HepG2 (cell line): Measurements from ENCODE around the gene DPP8. TPM values are rescaled to one million over a fixed set of nuclear protein-coding genes. Genes with fewer than 3 reads are reported as not detected.

Experiments
- CCDC6 ChIP-seq: sonication (generic); formaldehyde crosslinking; IDR thresholded peaks from 2 replicates; pipeline ENCODE4 v1.8.1; 2022; ENCODE audit warnings: mild to moderate bottlenecking, missing genetic modification reagents, moderate library complexity
- ELF1 ChIP-seq: sonication (generic); formaldehyde crosslinking; IDR thresholded peaks from 2 replicates; pipeline ENCODE4 v1.4.0; 2020; ENCODE audit warnings: missing genetic modification reagents
- KLF11 ChIP-seq: IDR thresholded peaks from 2 replicates; pipeline ENCODE4 v1.6.1; 2016; ENCODE audit warnings: missing compliant biosample characterization
- NBN ChIP-seq: fragments of 450-650 bp; conservative IDR thresholded peaks from 2 replicates; pipeline ENCODE4 v1.6.1; 2017
- ZNF850 ChIP-seq: sonication (generic); formaldehyde crosslinking; conservative IDR thresholded peaks from 2 replicates; pipeline ENCODE4 v1.9.0; 2021; ENCODE audit warnings: mild to moderate bottlenecking, missing genetic modification reagents
- polyA plus RNA-seq, 8 experiments: library from polyadenylated mRNA; depleted of rRNA in 3 of 8; stranded (reverse) in 7 of 8; unstranded in 1 of 8; fragments of >200 nt; fragmentation: Illumina TruSeq in 4 of 8; extraction: Trizol in 4 of 8; gene quantifications; 2 replicates each; pipeline versions ENCODE4 v1.2.1 to v1.2.3, GENCODE V29; 2011 to 2016; ENCODE audit warnings: low read depth in 4 of 8, missing spikeins in 1 of 8, mixed read lengths in 1 of 8; ENCODE audit not compliant: insufficient read depth in 1 of 8
- total RNA-seq, 5 experiments: library from RNA; depleted of rRNA; stranded (reverse); fragments of >200 nt; fragmentation: Illumina TruSeq; extraction: Trizol; gene quantifications; 2 replicates each; pipeline ENCODE4 v1.2.3, GENCODE V29; 2016; ENCODE audit warnings: low read depth in 1 of 5
- TF ChIP-seq, protein P1 (sequence below): sonication (generic); formaldehyde crosslinking; IDR thresholded peaks from 2 replicates; pipeline ENCODE4 v1.4.0; 2020; ENCODE audit warnings: missing genetic modification reagents
- TF ChIP-seq, protein P2 (sequence below): sonication (generic); formaldehyde crosslinking; IDR thresholded peaks from 2 replicates; pipeline ENCODE4 v1.4.0; 2020; ENCODE audit warnings: mild to moderate bottlenecking, missing genetic modification reagents
- TF ChIP-seq, protein P3 (sequence below): sonication (generic); formaldehyde crosslinking; IDR thresholded peaks from 2 replicates; pipeline ENCODE4 v1.5.1; 2020; ENCODE audit warnings: missing genetic modification reagents, mild to moderate bottlenecking, borderline replicate concordance
- TF ChIP-seq, protein P4 (sequence below): sonication (generic); formaldehyde crosslinking; IDR thresholded peaks from 2 replicates; pipeline ENCODE4 v1.4.0; 2020; ENCODE audit warnings: low read depth, missing genetic modification reagents
- TF ChIP-seq, protein P5 (sequence below): sonication (generic); formaldehyde crosslinking; IDR thresholded peaks from 2 replicates; pipeline ENCODE4 v1.4.0; 2020; ENCODE audit warnings: missing genetic modification reagents, borderline replicate concordance
- TF ChIP-seq, protein P6 (sequence below), 2 experiments: sonication (generic) in 1 of 2; formaldehyde crosslinking in 1 of 2; IDR thresholded peaks; 2 replicates each; pipeline versions ENCODE4 v1.4.0 to v1.6.1; 2018 to 2020; ENCODE audit warnings: missing genetic modification reagents in 2 of 2, borderline replicate concordance in 1 of 2, low read depth in 1 of 2, mild to moderate bottlenecking in 1 of 2, missing biosample characterization in 1 of 2
- TF ChIP-seq, protein P7 (sequence below): IDR thresholded peaks from 2 replicates; pipeline ENCODE4 v1.6.1; 2016
- TF ChIP-seq, protein P8 (sequence below): IDR thresholded peaks from 2 replicates; pipeline ENCODE4 v1.6.1; 2016; ENCODE audit warnings: mild to moderate bottlenecking, missing biosample characterization, missing genetic modification reagents
- TF ChIP-seq, protein P9 (sequence below): sonication (generic); formaldehyde crosslinking; IDR thresholded peaks from 2 replicates; pipeline ENCODE4 v1.5.0; 2020; ENCODE audit warnings: missing genetic modification reagents

Gene DPP8
- total and polyA plus RNA-seq, 2 of the 13 experiments (the other 11 are each of a cell fraction or from before 2014, with no cell fraction given) = 18.0 to 26.3 TPM

DNA sequence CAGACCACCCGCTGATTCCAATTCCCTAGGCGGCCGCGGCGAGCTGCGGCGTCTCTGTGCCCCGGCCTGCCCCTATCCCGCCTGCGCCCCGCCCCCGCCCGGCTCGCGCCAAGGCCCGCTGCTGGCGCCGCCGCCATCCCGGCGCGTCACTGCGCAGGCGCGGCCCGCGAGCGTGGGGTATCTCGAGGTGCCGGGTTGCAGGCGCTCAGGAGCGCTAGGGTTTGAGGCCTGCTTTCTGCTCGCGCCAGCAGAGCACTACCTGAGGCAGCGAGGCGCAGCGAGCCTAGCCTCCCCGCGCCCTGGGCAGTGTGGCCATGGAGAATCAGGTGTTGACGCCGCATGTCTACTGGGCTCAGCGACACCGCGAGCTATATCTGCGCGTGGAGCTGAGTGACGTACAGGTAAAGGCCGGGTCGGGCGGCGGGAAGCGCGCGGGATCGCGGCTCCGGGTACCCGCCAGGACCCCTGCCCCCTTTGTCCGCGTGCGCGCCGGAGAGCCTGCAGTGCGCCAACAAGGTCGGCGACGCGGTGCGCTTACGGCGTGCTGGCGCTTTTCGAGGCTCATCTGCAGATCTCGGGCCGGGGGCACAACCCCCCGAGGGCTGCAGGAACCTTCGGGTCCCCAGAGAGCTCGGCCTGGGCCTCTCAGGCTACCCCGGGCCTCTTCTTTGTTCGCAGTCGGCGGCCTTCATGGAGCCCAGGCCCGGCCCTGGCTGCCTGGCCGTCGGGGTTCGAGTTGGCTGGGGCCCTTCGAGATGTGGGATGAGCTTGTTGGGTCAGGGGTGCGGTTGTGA is 13.0 kb upstream of the DPP8 start, which contains the start of gene HACD3 (continued):
- TF ChIP-seq, protein P1, sequence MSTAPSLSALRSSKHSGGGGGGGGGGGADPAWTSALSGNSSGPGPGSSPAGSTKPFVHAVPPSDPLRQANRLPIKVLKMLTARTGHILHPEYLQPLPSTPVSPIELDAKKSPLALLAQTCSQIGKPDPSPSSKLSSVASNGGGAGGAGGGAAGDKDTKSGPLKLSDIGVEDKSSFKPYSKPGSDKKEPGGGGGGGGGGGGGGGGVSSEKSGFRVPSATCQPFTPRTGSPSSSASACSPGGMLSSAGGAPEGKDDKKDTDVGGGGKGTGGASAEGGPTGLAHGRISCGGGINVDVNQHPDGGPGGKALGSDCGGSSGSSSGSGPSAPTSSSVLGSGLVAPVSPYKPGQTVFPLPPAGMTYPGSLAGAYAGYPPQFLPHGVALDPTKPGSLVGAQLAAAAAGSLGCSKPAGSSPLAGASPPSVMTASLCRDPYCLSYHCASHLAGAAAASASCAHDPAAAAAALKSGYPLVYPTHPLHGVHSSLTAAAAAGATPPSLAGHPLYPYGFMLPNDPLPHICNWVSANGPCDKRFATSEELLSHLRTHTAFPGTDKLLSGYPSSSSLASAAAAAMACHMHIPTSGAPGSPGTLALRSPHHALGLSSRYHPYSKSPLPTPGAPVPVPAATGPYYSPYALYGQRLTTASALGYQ (CRISPR knock-in tag) = peak; percentile 71; the same call in 1 of the 2 replicates
- TF ChIP-seq CCDC6 (CRISPR knock-in tag) (no peak; the same call in 1 of the 2 replicates), ZNF850 (CRISPR knock-in tag) (0 out of 2 replicates have a peak, but pooled peaks have one; percentile 57), KLF11 (CRISPR knock-in tag) (no peak), ELF1 (CRISPR knock-in tag) (no peak), NBN (no peak)
- TF ChIP-seq, protein P2, sequence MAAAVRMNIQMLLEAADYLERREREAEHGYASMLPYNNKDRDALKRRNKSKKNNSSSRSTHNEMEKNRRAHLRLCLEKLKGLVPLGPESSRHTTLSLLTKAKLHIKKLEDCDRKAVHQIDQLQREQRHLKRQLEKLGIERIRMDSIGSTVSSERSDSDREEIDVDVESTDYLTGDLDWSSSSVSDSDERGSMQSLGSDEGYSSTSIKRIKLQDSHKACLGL (CRISPR knock-in tag) = peak; percentile 93; the same call in 1 of the 2 replicates
- TF ChIP-seq, protein P3, sequence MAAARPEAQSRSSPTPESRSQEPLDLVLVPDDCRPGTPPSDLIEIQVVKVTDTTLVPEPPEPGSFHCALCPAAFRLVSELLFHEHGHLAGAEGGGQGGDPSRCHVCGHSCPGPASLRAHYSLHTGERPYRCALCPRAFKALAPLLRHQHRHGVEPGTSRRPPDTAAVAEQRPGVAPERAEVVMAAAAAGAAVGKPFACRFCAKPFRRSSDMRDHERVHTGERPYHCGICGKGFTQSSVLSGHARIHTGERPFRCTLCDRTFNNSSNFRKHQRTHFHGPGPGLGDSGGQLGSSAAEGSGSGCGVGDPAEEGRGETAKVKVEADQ (CRISPR knock-in tag) = 0 out of 2 replicates have a peak, but pooled peaks have one; percentile 80
- TF ChIP-seq, protein P4, sequence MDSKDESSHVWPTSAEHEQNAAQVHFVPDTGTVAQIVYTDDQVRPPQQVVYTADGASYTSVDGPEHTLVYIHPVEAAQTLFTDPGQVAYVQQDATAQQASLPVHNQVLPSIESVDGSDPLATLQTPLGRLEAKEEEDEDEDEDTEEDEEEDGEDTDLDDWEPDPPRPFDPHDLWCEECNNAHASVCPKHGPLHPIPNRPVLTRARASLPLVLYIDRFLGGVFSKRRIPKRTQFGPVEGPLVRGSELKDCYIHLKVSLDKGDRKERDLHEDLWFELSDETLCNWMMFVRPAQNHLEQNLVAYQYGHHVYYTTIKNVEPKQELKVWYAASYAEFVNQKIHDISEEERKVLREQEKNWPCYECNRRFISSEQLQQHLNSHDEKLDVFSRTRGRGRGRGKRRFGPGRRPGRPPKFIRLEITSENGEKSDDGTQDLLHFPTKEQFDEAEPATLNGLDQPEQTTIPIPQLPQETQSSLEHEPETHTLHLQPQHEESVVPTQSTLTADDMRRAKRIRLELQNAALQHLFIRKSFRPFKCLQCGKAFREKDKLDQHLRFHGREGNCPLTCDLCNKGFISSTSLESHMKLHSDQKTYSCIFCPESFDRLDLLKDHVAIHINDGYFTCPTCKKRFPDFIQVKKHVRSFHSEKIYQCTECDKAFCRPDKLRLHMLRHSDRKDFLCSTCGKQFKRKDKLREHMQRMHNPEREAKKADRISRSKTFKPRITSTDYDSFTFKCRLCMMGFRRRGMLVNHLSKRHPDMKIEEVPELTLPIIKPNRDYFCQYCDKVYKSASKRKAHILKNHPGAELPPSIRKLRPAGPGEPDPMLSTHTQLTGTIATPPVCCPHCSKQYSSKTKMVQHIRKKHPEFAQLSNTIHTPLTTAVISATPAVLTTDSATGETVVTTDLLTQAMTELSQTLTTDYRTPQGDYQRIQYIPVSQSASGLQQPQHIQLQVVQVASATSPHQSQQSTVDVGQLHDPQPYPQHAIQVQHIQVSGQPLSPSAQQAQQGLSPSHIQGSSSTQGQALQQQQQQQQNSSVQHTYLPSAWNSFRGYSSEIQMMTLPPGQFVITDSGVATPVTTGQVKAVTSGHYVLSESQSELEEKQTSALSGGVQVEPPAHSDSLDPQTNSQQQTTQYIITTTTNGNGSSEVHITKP = no peak
- TF ChIP-seq, protein P5, sequence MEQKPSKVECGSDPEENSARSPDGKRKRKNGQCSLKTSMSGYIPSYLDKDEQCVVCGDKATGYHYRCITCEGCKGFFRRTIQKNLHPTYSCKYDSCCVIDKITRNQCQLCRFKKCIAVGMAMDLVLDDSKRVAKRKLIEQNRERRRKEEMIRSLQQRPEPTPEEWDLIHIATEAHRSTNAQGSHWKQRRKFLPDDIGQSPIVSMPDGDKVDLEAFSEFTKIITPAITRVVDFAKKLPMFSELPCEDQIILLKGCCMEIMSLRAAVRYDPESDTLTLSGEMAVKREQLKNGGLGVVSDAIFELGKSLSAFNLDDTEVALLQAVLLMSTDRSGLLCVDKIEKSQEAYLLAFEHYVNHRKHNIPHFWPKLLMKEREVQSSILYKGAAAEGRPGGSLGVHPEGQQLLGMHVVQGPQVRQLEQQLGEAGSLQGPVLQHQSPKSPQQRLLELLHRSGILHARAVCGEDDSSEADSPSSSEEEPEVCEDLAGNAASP = peak; percentile 23; the same call in 1 of the 2 replicates
- TF ChIP-seq, protein P6, sequence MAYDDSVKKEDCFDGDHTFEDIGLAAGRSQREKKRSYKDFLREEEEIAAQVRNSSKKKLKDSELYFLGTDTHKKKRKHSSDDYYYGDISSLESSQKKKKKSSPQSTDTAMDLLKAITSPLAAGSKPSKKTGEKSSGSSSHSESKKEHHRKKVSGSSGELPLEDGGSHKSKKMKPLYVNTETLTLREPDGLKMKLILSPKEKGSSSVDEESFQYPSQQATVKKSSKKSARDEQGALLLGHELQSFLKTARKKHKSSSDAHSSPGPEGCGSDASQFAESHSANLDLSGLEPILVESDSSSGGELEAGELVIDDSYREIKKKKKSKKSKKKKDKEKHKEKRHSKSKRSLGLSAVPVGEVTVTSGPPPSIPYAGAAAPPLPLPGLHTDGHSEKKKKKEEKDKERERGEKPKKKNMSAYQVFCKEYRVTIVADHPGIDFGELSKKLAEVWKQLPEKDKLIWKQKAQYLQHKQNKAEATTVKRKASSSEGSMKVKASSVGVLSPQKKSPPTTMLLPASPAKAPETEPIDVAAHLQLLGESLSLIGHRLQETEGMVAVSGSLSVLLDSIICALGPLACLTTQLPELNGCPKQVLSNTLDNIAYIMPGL (CRISPR knock-in tag; IDR thresholded peaks at IDR 0.05; ENCODE audit: borderline replicate concordance in 1 of 2, low read depth in 1 of 2) = peak; percentile 55 to 80; a peak in 3 of 4 replicates
- TF ChIP-seq, protein P7, sequence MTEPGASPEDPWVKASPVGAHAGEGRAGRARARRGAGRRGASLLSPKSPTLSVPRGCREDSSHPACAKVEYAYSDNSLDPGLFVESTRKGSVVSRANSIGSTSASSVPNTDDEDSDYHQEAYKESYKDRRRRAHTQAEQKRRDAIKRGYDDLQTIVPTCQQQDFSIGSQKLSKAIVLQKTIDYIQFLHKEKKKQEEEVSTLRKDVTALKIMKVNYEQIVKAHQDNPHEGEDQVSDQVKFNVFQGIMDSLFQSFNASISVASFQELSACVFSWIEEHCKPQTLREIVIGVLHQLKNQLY (CRISPR knock-in tag) = no peak
- TF ChIP-seq, protein P8, sequence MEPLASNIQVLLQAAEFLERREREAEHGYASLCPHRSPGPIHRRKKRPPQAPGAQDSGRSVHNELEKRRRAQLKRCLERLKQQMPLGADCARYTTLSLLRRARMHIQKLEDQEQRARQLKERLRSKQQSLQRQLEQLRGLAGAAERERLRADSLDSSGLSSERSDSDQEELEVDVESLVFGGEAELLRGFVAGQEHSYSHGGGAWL (CRISPR knock-in tag) = peak; percentile 87
- TF ChIP-seq, protein P9, sequence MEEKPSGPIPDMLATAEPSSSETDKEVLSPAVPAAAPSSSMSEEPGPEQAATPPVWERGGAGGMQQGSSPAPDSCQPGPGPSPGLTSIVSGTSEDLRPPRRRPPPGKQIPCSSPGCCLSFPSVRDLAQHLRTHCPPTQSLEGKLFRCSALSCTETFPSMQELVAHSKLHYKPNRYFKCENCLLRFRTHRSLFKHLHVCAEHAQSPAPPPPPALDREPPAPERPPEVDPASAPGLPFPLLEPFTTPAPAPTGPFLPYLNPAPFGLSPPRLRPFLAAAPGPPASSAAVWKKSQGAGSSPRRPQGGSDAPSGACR (CRISPR knock-in tag) = no peak
